AG08396 (cell line): Measurements from ENCODE around the gene AHNAK.
"Not testable (repeated sequence)": the region's sequence is repeated elsewhere in the genome, so short reads cannot be mapped to it uniquely, and the experiment has no call there.

ENCODE experiments used
- DNase-seq: peaks from one replicate; pipeline ENCODE4 v3.0.0; 2012; ENCODE audit warnings: low spot score, mixed read lengths

The AHNAK gene

GRCh38 chr11:62546244-62546928 lies at the start of gene AHNAK:
Gene AHNAK (minus strand): TSS chr11:62546806. CDS start chr11:62536098, 10,708 bp downstream.
- DNase-seq = peak; percentile 85

GRCh38 chr11:62595124-62595523 lies 48.5 kb upstream of the AHNAK start:
- DNase-seq = no peak

GRCh38 chr11:62593434-62594044 lies 46.9 kb upstream of the AHNAK start:
- DNase-seq = peak; percentile 64

- no peak for DNase-seq
Observed at GRCh38 chr11:62592989-62593421, 46.4 kb upstream of the AHNAK start.

- DNase-seq = no peak
Observed at GRCh38 chr11:62592146-62592815, 45.7 kb upstream of the AHNAK start.

- peak; percentile 90 for DNase-seq
Observed at GRCh38 chr11:62591448-62592145, 45.0 kb upstream of the AHNAK start, which contains the start of gene TUT1. Gene TUT1 (minus strand): TSS chr11:62591523. CDS start chr11:62591485, 38 bp downstream.

- DNase-seq = no peak
Observed at GRCh38 chr11:62588966-62589637, 42.5 kb upstream of the AHNAK start.

- DNase-seq = not testable (repeated sequence)
Observed at GRCh38 chr11:62585356-62585755, 38.8 kb upstream of the AHNAK start.

GRCh38 chr11:62581735-62582134 lies 35.1 kb upstream of the AHNAK start:
- not testable (repeated sequence) for DNase-seq

GRCh38 chr11:62580959-62581715 lies 34.5 kb upstream of the AHNAK start:
- no peak for DNase-seq

- DNase-seq = no peak
Observed at GRCh38 chr11:62579252-62579651, 32.6 kb upstream of the AHNAK start.

- DNase-seq = no peak
Observed at GRCh38 chr11:62578541-62578940, 31.9 kb upstream of the AHNAK start.

GRCh38 chr11:62577046-62577714 lies 30.6 kb upstream of the AHNAK start:
- no peak for DNase-seq

GRCh38 chr11:62575837-62576236 lies 29.2 kb upstream of the AHNAK start:
- no peak for DNase-seq

- no peak for DNase-seq
Observed at GRCh38 chr11:62575156-62575555, 28.6 kb upstream of the AHNAK start.

- peak; percentile 36 for DNase-seq
Observed at GRCh38 chr11:62574363-62575071, 27.9 kb upstream of the AHNAK start.

GRCh38 chr11:62573592-62574362 lies 27.2 kb upstream of the AHNAK start, which contains the start of gene EEF1G:
Gene EEF1G (minus strand): TSS chr11:62573891. CDS start chr11:62573842, 49 bp downstream.
- peak; percentile 97 for DNase-seq

- DNase-seq = no peak
Observed at GRCh38 chr11:62573006-62573591, 26.5 kb upstream of the AHNAK start.

- DNase-seq = no peak
Observed at GRCh38 chr11:62572431-62572830, 25.8 kb upstream of the AHNAK start.
